Vagina (tissue), 2 donors: Measurements from ENCODE around the gene ACADVL.

Source experiments
- CTCF ChIP-seq, 3 experiments: fragments of 450-650 bp in 2 of 3; fragments of 200-600 bp in 1 of 3; sonication (generic) in 1 of 3; IDR thresholded peaks; one replicate each; pipeline ENCODE4 v1.5.1; 2017 to 2019; ENCODE audit warnings: antibody characterized with exemption in 3 of 3, mild to moderate bottlenecking in 2 of 3, moderate library complexity in 2 of 3
- POLR2AphosphoS5 ChIP-seq, 2 donors: sonication (generic); formaldehyde crosslinking; IDR thresholded peaks; one replicate each; pipeline ENCODE4 v1.9.0; 2017; ENCODE audit warnings: antibody characterized with exemption in 2 of 2, mild to moderate bottlenecking in 2 of 2, low read depth in 1 of 2; ENCODE audit not compliant: insufficient read depth in 1 of 2

GRCh38 chr17:7236808-7237207, 17.1 kb downstream of the ACADVL start:
- TF ChIP-seq CTCF (IDR thresholded peaks at IDR 0.05) (no peak), POLR2AphosphoS5 (IDR thresholded peaks at IDR 0.05; ENCODE audit: insufficient read depth in 1 of 2, low read depth in 1 of 2) (no peak)
